ENCODE results near the gene CD22.

DNA sequence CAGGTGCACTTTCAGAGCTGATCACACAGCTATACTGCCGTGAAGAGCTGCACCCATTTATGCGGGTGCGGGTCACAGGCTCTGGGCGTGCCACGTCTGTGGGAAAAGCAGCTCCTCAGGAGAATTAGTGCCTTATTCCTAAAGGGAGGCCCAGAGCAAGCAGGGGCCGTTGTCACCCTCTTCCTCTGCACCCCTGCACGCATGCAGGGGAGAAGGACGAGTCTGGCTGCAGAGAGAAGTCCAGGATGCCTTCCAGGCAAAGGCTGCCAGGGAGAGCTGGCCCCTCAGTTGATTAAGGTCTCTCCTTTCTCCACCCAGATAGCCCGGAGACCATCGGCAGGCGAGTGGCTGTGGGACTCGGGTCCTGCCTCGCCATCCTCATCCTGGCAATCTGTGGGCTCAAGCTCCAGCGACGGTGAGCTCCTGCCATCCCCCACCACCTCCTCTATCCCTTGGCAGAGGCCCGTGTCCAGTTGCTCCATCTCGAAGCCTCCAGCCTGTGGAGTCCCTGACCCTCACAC is 15.6 kb downstream of the CD22 start:
- TF ChIP-seq POLR2AphosphoS5 (IDR thresholded peaks at IDR 0.05; ENCODE audit: insufficient read depth, low read depth, low read length), result no peak
- TF ChIP-seq, protein P1, sequence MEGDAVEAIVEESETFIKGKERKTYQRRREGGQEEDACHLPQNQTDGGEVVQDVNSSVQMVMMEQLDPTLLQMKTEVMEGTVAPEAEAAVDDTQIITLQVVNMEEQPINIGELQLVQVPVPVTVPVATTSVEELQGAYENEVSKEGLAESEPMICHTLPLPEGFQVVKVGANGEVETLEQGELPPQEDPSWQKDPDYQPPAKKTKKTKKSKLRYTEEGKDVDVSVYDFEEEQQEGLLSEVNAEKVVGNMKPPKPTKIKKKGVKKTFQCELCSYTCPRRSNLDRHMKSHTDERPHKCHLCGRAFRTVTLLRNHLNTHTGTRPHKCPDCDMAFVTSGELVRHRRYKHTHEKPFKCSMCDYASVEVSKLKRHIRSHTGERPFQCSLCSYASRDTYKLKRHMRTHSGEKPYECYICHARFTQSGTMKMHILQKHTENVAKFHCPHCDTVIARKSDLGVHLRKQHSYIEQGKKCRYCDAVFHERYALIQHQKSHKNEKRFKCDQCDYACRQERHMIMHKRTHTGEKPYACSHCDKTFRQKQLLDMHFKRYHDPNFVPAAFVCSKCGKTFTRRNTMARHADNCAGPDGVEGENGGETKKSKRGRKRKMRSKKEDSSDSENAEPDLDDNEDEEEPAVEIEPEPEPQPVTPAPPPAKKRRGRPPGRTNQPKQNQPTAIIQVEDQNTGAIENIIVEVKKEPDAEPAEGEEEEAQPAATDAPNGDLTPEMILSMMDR (IDR thresholded peaks at IDR 0.05; ENCODE audit: extremely low read depth in 1 of 2, insufficient read depth in 1 of 2, low read depth in 1 of 2, low read length in 2 of 2), result no peak
